A673 (cell line): ENCODE results near the gene SRPK1. TPM values are rescaled to one million over a fixed set of nuclear protein-coding genes. Genes with fewer than 3 reads are reported as not detected.

ENCODE experiments used
- BruUV-seq: library from RNA; stranded (reverse); fragments of 400-500 nt; replicated peaks from 2 replicates; lab custom pipeline; 2021; lab: Mats Ljungman, UMichigan
- CTCF ChIA-PET: fragments of 300-600 bp; sonication (Branson Sonifier 250); formaldehyde crosslinking; loops from one replicate; lab custom pipeline; 2022; ENCODE audit warnings: antibody characterized with exemption; lab: Charles Lee
- POLR2A ChIA-PET: fragments of 300-600 bp; sonication (Branson Sonifier 250); formaldehyde crosslinking; loops from one replicate; lab custom pipeline; 2022; ENCODE audit warnings: antibody characterized with exemption; ENCODE audit not compliant: low non-redundant PET; lab: Charles Lee
- DNase-seq: peaks from one replicate; pipeline ENCODE4 v3.0.0-alpha.2; 2015; ENCODE audit warnings: low spot score
- H3K27ac ChIP-seq: fragments of 200-600 bp; sonication (generic); 2 replicates; pipeline ENCODE4 v1.5.1; 2016; ENCODE audit warnings: mixed run types, low read depth, mild to moderate bottlenecking, mixed read lengths, antibody characterized with exemption, low read length; ENCODE audit not compliant: poor library complexity, severe bottlenecking
- H3K27me3 ChIP-seq: fragments of 200-600 bp; sonication (generic); replicated peaks from 2 replicates; pipeline ENCODE4 v1.6.1; 2017; ENCODE audit warnings: mixed run types, low read depth, mild to moderate bottlenecking, mixed read lengths, antibody characterized with exemption, low read length; ENCODE audit not compliant: insufficient read depth, poor library complexity
- H3K36me3 ChIP-seq: fragments of 200-600 bp; sonication (generic); 2 replicates; pipeline ENCODE4 v1.6.1; 2016; ENCODE audit warnings: mixed run types, mild to moderate bottlenecking, mixed read lengths, antibody characterized with exemption, low read length; ENCODE audit not compliant: insufficient read depth, poor library complexity, severe bottlenecking
- H3K4me1 ChIP-seq: fragments of 200-600 bp; sonication (generic); 2 replicates; pipeline ENCODE4 v1.6.1; 2017; ENCODE audit warnings: mixed run types, mild to moderate bottlenecking, mixed read lengths, antibody characterized with exemption, low read length; ENCODE audit not compliant: insufficient read depth, poor library complexity, severe bottlenecking
- H3K4me3 ChIP-seq: fragments of 200-600 bp; sonication (generic); 2 replicates; pipeline ENCODE4 v1.5.1; 2016; ENCODE audit warnings: low read depth, mixed run types, mild to moderate bottlenecking, mixed read lengths, low read length; ENCODE audit not compliant: poor library complexity, severe bottlenecking
- H3K9me3 ChIP-seq: fragments of 200-600 bp; sonication (generic); 2 replicates; pipeline ENCODE4 v1.6.1; 2016; ENCODE audit warnings: mixed run types, low read depth, mild to moderate bottlenecking, mixed read lengths, antibody characterized with exemption, low read length; ENCODE audit not compliant: poor library complexity, severe bottlenecking
- EZH2 ChIP-seq: fragments of 200-600 bp; sonication (generic); IDR thresholded peaks from 2 replicates; pipeline ENCODE4 v1.6.1; 2017; ENCODE audit warnings: borderline replicate concordance, low read depth, mild to moderate bottlenecking, mixed read lengths, antibody characterized with exemption, low read length; ENCODE audit not compliant: poor library complexity, severe bottlenecking
- intact Hi-C: fragments of 100-400 bp; cut with micrococcal nuclease; formaldehyde crosslinking; loops from one replicate; pipeline ENCODE4 v1.10.0; 2022; ENCODE audit not compliant: unreplicated experiment
- total RNA-seq: library from RNA; stranded (reverse); gene quantifications from 2 replicates; pipeline ENCODE4 v1.2.3, GENCODE V29; 2021
- TF ChIP-seq, protein P1 (sequence below): fragments of 300-800, 200-600 bp; sonication (generic); conservative IDR thresholded peaks from 2 replicates; pipeline ENCODE4 v1.5.1; 2017; ENCODE audit warnings: low read depth, mild to moderate bottlenecking, antibody characterized with exemption, low read length, moderate library complexity, mixed read lengths

Gene SRPK1
- total RNA-seq, 1 experiment from 2014 or later, result 104 TPM

DNA sequence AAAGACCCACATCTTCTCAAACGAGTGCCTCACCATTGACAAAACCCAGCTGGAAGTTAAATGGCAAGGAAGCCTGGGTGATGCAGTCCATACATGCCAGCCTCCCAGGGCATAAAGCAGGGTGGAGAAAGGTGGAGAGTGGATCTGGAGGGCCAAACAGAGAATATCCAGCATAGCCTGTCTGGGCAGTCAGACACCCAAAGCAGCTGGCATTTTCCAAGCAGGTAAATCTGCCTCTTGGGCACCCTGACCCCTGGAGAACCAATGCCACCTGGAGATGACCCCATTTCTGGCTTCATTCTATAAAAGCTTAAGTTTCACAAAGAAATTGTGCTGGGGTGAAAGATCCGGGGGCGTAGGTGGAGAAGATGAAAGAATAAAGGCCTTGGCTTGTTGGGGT, 5.1 kb upstream of the SRPK1 start:
- Histone ChIP-seq H3K36me3 (no peaks in the 10 kb centered on the region), H3K4me3 (no peak overlapping the region), H3K27ac (no peak overlapping the region), H3K27me3 (no peaks in the 10 kb centered on the region), H3K4me1 (peaks cover 11% of the 10 kb centered on the region), H3K9me3 (no peaks in the 10 kb centered on the region)
- no peak for TF ChIP-seq EZH2
- TF ChIP-seq, protein P1, sequence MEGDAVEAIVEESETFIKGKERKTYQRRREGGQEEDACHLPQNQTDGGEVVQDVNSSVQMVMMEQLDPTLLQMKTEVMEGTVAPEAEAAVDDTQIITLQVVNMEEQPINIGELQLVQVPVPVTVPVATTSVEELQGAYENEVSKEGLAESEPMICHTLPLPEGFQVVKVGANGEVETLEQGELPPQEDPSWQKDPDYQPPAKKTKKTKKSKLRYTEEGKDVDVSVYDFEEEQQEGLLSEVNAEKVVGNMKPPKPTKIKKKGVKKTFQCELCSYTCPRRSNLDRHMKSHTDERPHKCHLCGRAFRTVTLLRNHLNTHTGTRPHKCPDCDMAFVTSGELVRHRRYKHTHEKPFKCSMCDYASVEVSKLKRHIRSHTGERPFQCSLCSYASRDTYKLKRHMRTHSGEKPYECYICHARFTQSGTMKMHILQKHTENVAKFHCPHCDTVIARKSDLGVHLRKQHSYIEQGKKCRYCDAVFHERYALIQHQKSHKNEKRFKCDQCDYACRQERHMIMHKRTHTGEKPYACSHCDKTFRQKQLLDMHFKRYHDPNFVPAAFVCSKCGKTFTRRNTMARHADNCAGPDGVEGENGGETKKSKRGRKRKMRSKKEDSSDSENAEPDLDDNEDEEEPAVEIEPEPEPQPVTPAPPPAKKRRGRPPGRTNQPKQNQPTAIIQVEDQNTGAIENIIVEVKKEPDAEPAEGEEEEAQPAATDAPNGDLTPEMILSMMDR, result no peak
- CTCF ChIA-PET, result no interaction called here
- BruUV-seq, result no TSS peak
- DNase-seq, result no peak
- intact Hi-C loops, result no loop called here
- POLR2A ChIA-PET, result no interaction called here

DNA sequence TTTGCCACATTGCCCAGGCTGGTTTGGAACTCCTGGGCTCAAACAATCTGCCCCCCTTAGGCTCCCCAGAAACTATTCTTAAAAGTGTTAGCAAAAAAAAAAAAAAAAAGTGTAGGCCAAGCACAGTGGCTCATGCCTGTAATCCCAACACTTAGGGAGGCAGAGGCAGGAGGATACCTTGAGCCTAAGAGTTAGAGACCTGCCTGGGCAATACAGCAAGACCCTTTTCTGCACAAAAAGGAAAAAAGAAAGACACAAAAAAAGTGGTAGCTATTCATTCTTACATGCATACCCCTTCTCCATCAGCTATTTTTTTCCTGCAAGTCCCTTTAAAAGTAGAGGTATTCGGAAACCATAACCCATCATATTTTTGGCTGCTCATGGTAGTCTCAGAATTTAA, 3.2 kb upstream of the SRPK1 start:
- Histone ChIP-seq H3K9me3 (no peaks in the 10 kb centered on the region), H3K4me3 (no peak overlapping the region), H3K36me3 (no peaks in the 10 kb centered on the region), H3K27me3 (no peaks in the 10 kb centered on the region), H3K27ac (no peak overlapping the region), H3K4me1 (peaks cover 11% of the 10 kb centered on the region)
- no TSS peak for BruUV-seq
- no peak for DNase-seq
- intact Hi-C loops, result no loop called here
- CTCF ChIA-PET, result no interaction called here
- TF ChIP-seq, protein P1, result no peak
- TF ChIP-seq EZH2, result no peak
- POLR2A ChIA-PET, result no interaction called here

DNA sequence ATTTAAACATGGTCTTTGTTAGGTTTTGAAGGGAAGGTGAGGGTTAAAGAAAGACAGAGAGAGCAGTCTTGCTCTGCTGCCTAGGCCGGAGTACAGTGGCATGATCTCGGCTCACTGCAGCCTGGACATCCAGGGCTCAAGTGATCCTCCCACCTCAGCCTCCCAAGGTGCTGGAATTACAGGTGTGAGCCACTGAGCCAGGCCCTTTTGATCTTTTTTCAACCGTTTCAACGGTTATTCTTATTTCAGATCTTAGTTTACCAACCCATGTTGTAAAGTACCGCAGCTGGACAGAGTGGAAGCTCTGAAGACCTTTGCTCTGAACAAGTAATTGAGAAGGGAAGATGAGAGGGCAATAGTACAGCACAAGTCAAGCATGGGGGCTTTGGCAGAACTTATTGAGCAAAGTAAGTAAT, 1.2 kb upstream of the SRPK1 start:
- CTCF ChIA-PET, result no interaction called here
- H3K4me3 ChIP-seq, result peak overlapping the region; percentile 88
- no peak for DNase-seq
- peaks cover 4% of the 10 kb centered on the region for H3K36me3 ChIP-seq
- POLR2A ChIA-PET, result no interaction called here
- H3K9me3 ChIP-seq, result no peaks in the 10 kb centered on the region
- peaks cover 17% of the 10 kb centered on the region for H3K4me1 ChIP-seq
- H3K27ac ChIP-seq, result peak overlapping the region; percentile 38
- no TSS peak for BruUV-seq
- no peaks in the 10 kb centered on the region for H3K27me3 ChIP-seq
- intact Hi-C loops, result no loop called here
- no peak for TF ChIP-seq EZH2
- TF ChIP-seq, protein P1, result no peak
